HG03039 (cell line): ENCODE results near the gene CEACAM16.
A peak's percentile ranks its signal among the peaks of the same experiment; 100 is the strongest.

Source experiments
- ATAC-seq: cut with Tn5 transposase; IDR thresholded peaks from one replicate; pipeline ENCODE4 v1.9.1; 2021; ENCODE audit warnings: mild to moderate bottlenecking, moderate library complexity; ENCODE audit not compliant: unreplicated experiment

Gene CEACAM16

DNA sequence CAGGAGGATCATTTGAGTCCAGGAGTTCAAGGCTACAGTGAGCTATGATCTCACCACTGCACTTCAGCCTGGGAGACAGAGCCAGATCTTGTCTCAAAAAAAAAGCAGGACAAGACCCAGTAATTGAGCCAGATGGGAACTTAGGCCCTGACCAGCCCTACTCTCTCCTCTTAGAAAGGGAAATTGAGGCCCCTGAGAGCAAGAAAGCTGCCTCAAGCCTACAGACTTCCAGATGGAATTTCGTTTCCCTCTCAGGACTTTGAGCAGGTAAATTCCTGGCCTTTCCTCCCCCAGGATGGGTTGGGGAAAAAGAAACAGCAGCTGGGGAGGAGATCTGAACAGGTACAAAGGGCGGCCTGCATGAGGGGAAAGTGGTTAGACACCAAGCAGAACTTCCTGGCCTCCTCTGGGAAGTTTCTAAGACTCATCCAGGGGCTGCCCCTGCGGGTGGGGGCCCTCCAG lies 46.0 kb downstream of the CEACAM16 start:
- no peak for ATAC-seq

DNA sequence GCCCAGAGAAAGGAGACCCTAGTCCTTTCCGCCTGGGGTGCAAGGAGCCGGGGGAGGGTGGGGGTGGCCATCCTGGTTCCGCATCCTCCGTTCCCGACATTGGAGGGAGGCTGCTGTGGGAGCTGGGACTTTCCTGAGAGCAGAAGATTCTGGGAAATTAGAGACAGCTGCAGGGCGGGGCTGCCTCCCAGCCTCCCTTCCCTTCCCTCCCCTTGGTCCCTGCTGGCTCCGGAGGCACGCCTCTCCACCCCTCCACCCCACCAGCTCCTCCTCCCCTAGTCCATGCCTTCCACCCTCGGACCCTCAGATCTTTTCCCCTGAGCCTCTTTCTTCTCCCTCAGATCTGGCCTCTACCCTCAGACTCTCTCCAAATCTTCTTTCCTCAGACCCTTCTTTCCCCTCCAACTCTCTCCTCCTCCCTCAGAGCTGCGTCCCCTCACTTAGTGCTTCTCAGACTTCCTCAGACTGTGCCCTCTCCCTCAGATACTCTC lies 46.4 kb downstream of the CEACAM16 start:
- no peak for ATAC-seq

DNA sequence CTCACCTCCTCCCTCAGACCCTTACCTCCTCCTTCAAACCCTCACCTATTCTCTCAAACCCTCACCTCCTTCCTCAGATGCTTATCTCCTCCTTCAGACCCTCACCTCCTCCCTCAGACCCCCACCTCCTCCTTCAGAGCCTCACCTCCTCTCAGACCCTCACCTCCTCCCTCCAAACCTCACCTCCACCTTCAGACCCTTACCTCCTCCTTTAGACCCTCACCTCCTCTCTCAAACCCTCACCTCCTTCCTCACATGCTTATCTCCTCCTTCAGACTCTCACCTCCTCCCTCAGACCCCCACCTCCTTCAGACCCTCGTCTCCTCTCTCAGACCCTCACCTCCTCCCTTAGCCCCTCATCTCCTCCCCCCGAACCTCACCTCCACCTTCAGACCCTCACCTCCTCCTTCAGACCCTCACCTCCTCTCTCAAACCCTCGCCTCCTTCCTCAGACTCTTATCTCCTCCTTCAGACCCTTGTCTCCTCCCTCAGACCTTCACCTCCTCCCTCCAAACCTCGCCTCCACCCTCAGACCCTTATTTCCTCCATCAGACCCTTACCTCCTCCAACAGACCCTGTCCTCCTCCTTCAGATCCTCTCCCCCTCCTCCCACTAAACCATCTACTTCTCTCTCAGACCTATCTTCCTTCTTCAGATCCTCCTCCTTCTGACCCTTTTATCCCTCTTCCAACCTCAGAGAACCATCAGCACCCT lies 47.1 kb downstream of the CEACAM16 start:
- no peak for ATAC-seq

DNA sequence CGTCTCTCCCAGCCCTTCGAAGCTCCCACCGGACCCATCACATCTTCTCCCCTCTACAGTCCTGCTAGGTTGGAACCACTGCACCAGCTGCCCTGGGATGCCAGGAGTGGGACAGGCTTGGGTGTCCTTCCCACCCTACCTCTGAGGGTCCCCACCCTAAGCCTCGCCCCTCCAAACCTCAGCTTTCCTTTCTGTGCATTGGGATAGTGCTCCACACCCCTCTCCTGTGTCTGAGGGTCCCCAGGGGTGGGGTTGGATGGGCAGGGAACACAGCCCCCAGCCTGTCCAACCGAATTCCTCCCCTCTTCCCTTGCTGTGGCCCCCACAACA lies 47.6 kb downstream of the CEACAM16 start:
- no peak for ATAC-seq

- ATAC-seq: no peak
Observed at GRCh38 chr19:44746946-44747738, 48.2 kb downstream of the CEACAM16 start.

DNA sequence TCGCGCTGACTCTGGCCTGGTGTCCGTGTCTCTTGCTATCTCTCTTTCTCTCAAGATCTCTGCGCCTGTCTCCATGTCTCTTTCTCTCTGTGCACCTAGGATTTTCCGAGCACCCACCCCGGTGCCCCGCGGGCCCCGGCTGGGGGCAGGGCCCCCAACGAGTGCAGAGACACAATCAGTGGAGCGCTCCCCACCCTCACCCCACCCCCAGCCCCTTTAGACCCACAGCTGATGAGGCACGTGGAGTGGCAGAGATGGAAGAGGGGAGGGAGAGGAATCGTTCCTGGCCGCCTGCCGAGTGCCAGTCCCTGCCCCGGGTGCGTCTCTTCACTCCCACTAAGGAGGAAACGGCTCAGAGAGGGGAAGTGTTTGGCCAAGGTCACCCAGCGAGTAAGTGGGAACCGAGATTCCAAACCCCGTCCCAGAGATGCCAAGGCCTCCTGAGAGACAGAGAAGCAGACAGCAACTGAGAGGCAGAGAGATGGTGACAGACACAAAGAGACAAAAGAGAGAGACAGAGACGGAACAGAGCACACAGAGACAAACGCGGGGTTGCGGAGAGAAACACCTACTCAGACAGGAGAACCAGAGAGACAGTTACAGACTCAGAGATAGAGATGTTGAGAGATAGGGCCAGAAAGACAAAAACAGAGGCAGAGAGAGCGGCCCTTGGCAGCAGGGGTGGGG lies 48.9 kb downstream of the CEACAM16 start:
- ATAC-seq: no peak

GRCh38 chr19:44748426-44749254 lies 49.7 kb downstream of the CEACAM16 start, which contains the start of gene BCL3:
Gene BCL3 (plus strand): TSS chr19:44748708. CDS start chr19:44748791, 83 bp downstream.
- ATAC-seq: peak; percentile 27

- ATAC-seq: no peak
Observed at GRCh38 chr19:44749292-44749691, 50.3 kb downstream of the CEACAM16 start.

- ATAC-seq: no peak
Observed at GRCh38 chr19:44749994-44750393, 51.0 kb downstream of the CEACAM16 start.

- no peak for ATAC-seq
Observed at GRCh38 chr19:44752123-44752815, 53.3 kb downstream of the CEACAM16 start.

DNA sequence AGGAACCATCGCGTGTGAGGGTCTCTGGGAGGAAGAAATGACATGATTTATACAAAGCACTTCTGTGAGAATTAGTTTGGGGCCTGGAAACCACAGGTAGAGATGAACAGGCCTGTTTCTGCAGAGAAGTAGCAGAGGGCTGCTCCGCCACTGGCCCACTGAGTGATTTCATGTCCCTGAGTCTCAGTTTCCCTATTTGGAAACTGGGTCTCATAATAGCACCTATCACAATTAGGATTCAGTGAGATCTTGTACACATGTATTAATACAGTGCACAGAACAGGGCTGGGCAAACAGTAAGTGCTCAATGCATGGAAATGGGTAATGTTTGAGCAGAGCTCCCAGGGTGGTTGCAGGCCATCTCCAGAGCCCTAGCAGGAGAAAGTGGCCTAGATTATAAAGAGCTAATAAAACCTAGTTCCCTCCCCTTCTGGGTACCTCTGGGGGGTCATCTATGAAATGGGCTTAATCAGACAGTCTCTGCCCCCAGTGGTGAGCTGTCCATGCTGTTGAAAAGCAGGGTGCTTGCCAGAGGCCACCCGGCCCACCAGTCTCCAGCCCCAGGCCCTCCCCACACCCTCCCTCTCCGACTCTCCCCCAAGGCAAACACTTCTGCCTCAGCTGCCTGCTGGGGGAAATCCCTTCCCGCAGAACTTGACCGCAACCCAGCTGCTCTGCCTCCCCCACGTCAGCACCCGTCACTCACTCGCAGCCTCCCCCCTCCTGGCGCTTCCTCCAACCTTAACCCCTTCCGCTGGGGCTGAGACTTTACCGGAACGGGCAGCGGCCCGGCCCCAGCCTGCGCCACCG lies 54.1 kb downstream of the CEACAM16 start:
- peak; percentile 47 for ATAC-seq

- no peak for ATAC-seq
Observed at GRCh38 chr19:44753626-44753931, 54.6 kb downstream of the CEACAM16 start.

DNA sequence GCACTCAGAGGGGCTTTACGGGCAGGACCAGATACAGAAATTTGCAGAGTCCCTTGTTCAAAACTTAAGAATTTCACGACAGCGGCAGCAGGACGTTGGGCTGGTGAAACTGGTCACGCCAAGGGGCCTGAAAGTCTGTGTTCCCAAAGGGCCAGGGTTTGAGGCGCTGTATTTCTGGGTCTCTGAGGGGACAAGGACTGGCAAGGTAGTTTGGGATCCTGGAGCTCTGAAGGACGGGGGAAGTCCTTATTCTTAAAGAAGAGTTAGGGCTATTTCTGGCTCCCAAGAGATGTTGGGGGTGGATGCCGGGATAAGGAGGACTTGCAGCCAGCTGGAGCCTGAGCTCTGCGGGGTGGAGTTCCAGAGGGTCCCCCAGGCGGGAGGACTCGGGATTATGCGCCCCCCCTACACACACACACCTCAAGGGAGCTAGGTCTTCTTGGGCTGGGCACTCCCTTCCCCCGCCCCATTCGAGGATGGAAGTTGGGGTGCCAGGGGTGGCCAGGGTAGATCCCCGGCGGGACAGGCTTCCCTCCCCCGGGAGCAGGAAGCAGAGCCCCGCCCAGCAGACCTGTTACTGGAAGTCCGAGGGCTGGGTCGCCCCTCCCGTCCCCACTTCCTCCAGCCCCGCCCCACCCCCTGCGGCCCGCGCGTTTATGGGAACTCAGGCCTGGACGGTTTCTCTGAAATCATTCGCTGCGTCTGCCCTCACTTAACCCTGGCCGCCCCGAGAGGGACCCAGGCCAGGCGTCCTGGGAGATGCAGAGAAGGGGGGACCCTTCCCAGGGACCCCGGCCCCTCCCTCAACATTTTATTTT lies 55.2 kb downstream of the CEACAM16 start:
- ATAC-seq: no peak

GRCh38 chr19:44754750-44755080 lies 55.8 kb downstream of the CEACAM16 start:
- no peak for ATAC-seq

DNA sequence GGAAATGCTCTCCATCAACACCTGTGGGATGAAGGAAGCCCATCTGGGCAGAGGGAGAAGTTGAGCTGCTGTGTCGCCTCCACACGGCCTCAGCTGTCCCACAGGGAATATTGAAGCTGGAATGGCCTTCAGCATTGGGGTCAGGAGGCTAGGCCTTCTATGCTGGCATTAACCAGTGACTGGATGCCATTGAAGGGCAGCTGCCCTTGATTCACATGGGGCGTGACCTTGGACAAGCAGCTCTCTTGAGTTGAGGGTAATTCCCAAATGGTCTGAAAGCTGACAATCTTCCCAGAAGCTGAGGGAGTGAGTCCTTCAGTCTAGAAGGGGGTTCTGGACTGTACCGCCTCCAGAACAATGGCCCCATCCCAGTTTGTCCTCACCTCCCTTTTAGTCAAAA lies 56.3 kb downstream of the CEACAM16 start:
- ATAC-seq: no peak

DNA sequence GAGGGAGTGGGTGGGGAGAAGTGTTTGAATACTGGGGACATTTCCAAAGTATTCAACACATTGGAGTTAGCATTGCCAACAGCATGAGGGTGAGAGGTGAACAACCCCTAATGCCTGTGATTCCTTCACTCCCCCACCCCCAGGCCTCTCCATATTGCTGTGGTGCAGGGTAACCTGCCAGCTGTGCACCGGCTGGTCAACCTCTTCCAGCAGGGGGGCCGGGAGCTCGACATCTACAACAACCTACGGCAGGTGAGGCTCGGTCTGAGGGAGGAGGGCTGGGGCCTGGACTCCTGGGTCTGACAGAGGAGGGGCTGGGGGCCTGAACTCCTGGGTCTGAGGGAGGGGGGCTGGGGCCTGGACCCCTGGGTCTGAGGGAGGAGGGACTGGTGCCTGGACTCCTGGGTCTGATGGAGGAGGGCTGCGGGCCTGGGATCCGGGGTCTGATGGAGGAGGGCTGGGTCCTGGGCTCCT lies 57.2 kb downstream of the CEACAM16 start:
- no peak for ATAC-seq

GRCh38 chr19:44757057-44757734 lies 58.2 kb downstream of the CEACAM16 start:
- ATAC-seq: no peak
